HEK293 (cell line): ENCODE data around the gene MED25.

ENCODE experiments used
- BCL11A ChIP-seq: fragments of 450-650 bp; formaldehyde crosslinking; IDR thresholded peaks from 2 replicates; pipeline ENCODE4 v1.5.1; 2016; ENCODE audit warnings: low read depth, missing biosample characterization, missing genetic modification characterization
- CTCF ChIP-seq: fragments of 450-650 bp; formaldehyde crosslinking; IDR thresholded peaks from 2 replicates; pipeline ENCODE4 v1.5.1; 2016; ENCODE audit warnings: missing biosample characterization, missing genetic modification characterization
- GLIS1 ChIP-seq: fragments of 450-650 bp; formaldehyde crosslinking; IDR thresholded peaks from 2 replicates; pipeline ENCODE4 v1.5.1; 2016; ENCODE audit warnings: missing biosample characterization, missing genetic modification characterization
- MYNN ChIP-seq: fragments of 450-650 bp; formaldehyde crosslinking; IDR thresholded peaks from 2 replicates; pipeline ENCODE4 v1.5.1; 2016; ENCODE audit warnings: missing biosample characterization, missing genetic modification characterization, borderline replicate concordance
- PRDM2 ChIP-seq: fragments of 450-650 bp; formaldehyde crosslinking; IDR thresholded peaks from 2 replicates; pipeline ENCODE4 v1.5.1; 2016; ENCODE audit warnings: missing biosample characterization, missing genetic modification characterization, borderline replicate concordance
- ZBTB48 ChIP-seq: fragments of 450-650 bp; formaldehyde crosslinking; IDR thresholded peaks from 2 replicates; pipeline ENCODE4 v1.5.1; 2016; ENCODE audit warnings: missing biosample characterization, missing genetic modification characterization
- ZEB2 ChIP-seq: fragments of 450-650 bp; formaldehyde crosslinking; IDR thresholded peaks from 2 replicates; pipeline ENCODE4 v1.5.1; 2016; ENCODE audit warnings: missing biosample characterization, missing genetic modification characterization
- ZNF10 ChIP-seq: fragments of 450-650 bp; formaldehyde crosslinking; IDR thresholded peaks from 2 replicates; pipeline ENCODE4 v1.5.1; 2017; ENCODE audit warnings: missing biosample characterization, missing genetic modification characterization
- ZNF341 ChIP-seq: fragments of 450-650 bp; formaldehyde crosslinking; IDR thresholded peaks from 2 replicates; pipeline ENCODE4; 2016; ENCODE audit warnings: low read depth, missing biosample characterization, missing genetic modification characterization
- ZNF510 ChIP-seq: fragments of 450-650 bp; formaldehyde crosslinking; IDR thresholded peaks from 2 replicates; pipeline ENCODE4 v1.5.1; 2018; ENCODE audit warnings: mild to moderate bottlenecking, missing genetic modification characterization, missing biosample characterization; ENCODE audit not compliant: insufficient replicate concordance
- ZNF639 ChIP-seq: fragments of 450-650 bp; formaldehyde crosslinking; IDR thresholded peaks from 2 replicates; pipeline ENCODE4 v1.5.1; 2016; ENCODE audit warnings: missing biosample characterization, missing genetic modification characterization
- ZNF664 ChIP-seq: fragments of 450-650 bp; formaldehyde crosslinking; IDR thresholded peaks from 2 replicates; pipeline ENCODE4 v1.5.1; 2016; ENCODE audit warnings: missing biosample characterization, missing genetic modification characterization
- ZNF830 ChIP-seq: fragments of 450-650 bp; IDR thresholded peaks from 2 replicates; pipeline ENCODE4 v1.5.0; 2018; ENCODE audit warnings: missing biosample characterization, missing genetic modification characterization, low read depth, mild to moderate bottlenecking, moderate library complexity
- TF ChIP-seq, protein P1 (sequence below): fragments of 450-650 bp; formaldehyde crosslinking; IDR thresholded peaks from 2 replicates; pipeline ENCODE4 v1.5.1; 2016; ENCODE audit warnings: missing biosample characterization, missing genetic modification characterization
- TF ChIP-seq, protein P2 (sequence below): fragments of 450-650 bp; formaldehyde crosslinking; IDR thresholded peaks from 2 replicates; pipeline ENCODE4 v1.5.1; 2016; ENCODE audit warnings: missing biosample characterization, missing genetic modification characterization
- TF ChIP-seq, protein P3 (sequence below): fragments of 450-650 bp; formaldehyde crosslinking; IDR thresholded peaks from 2 replicates; pipeline ENCODE4 v1.5.1; 2017; ENCODE audit warnings: missing biosample characterization, missing genetic modification characterization
- TF ChIP-seq, protein P4 (sequence below): fragments of 450-650 bp; formaldehyde crosslinking; IDR thresholded peaks from 2 replicates; pipeline ENCODE4 v1.5.1; 2017; ENCODE audit warnings: missing biosample characterization, missing genetic modification characterization
- TF ChIP-seq, protein P5 (sequence below): fragments of 450-650 bp; formaldehyde crosslinking; IDR thresholded peaks from 2 replicates; pipeline ENCODE4 v1.5.1; 2016; ENCODE audit warnings: missing biosample characterization, missing genetic modification characterization

The MED25 gene

GRCh38 chr19:49866933-49867782, 49.1 kb downstream of the MED25 start, which contains the start of gene PNKP (continued):
- no peak for TF ChIP-seq PRDM2 (tag by site-specific recombination)
- peak; percentile 91 for TF ChIP-seq GLIS1 (tag by site-specific recombination)
- TF ChIP-seq, protein P1, sequence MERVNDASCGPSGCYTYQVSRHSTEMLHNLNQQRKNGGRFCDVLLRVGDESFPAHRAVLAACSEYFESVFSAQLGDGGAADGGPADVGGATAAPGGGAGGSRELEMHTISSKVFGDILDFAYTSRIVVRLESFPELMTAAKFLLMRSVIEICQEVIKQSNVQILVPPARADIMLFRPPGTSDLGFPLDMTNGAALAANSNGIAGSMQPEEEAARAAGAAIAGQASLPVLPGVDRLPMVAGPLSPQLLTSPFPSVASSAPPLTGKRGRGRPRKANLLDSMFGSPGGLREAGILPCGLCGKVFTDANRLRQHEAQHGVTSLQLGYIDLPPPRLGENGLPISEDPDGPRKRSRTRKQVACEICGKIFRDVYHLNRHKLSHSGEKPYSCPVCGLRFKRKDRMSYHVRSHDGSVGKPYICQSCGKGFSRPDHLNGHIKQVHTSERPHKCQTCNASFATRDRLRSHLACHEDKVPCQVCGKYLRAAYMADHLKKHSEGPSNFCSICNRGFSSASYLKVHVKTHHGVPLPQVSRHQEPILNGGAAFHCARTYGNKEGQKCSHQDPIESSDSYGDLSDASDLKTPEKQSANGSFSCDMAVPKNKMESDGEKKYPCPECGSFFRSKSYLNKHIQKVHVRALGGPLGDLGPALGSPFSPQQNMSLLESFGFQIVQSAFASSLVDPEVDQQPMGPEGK (tag by site-specific recombination), result peak; percentile 95
- peak; percentile 87 for TF ChIP-seq ZEB2
- TF ChIP-seq ZNF639 (tag by site-specific recombination), result no peak
- TF ChIP-seq MYNN (tag by site-specific recombination), result no peak
- TF ChIP-seq, protein P2, sequence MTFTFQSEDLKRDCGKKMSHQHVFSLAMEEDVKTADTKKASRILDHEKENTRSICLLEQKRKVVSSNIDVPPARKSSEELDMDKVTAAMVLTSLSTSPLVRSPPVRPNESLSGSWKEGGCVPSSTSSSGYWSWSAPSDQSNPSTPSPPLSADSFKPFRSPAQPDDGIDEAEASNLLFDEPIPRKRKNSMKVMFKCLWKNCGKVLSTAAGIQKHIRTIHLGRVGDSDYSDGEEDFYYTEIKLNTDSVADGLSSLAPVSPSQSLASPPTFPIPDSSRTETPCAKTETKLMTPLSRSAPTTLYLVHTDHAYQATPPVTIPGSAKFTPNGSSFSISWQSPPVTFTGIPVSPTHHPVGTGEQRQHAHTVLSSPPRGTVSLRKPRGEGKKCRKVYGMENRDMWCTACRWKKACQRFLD, result peak; percentile 78
- no peak for TF ChIP-seq BCL11A
- TF ChIP-seq CTCF (tag by site-specific recombination), result peak; percentile 49; the same call in 1 of the 2 replicates
- TF ChIP-seq, protein P3, sequence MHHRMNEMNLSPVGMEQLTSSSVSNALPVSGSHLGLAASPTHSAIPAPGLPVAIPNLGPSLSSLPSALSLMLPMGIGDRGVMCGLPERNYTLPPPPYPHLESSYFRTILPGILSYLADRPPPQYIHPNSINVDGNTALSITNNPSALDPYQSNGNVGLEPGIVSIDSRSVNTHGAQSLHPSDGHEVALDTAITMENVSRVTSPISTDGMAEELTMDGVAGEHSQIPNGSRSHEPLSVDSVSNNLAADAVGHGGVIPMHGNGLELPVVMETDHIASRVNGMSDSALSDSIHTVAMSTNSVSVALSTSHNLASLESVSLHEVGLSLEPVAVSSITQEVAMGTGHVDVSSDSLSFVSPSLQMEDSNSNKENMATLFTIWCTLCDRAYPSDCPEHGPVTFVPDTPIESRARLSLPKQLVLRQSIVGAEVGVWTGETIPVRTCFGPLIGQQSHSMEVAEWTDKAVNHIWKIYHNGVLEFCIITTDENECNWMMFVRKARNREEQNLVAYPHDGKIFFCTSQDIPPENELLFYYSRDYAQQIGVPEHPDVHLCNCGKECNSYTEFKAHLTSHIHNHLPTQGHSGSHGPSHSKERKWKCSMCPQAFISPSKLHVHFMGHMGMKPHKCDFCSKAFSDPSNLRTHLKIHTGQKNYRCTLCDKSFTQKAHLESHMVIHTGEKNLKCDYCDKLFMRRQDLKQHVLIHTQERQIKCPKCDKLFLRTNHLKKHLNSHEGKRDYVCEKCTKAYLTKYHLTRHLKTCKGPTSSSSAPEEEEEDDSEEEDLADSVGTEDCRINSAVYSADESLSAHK (tag by site-specific recombination), result no peak
- TF ChIP-seq ZNF664 (tag by site-specific recombination), result no peak
- TF ChIP-seq ZNF341, result no peak; the same call in 1 of the 2 replicates
- no peak for TF ChIP-seq ZBTB48 (tag by site-specific recombination)
- TF ChIP-seq, protein P4, sequence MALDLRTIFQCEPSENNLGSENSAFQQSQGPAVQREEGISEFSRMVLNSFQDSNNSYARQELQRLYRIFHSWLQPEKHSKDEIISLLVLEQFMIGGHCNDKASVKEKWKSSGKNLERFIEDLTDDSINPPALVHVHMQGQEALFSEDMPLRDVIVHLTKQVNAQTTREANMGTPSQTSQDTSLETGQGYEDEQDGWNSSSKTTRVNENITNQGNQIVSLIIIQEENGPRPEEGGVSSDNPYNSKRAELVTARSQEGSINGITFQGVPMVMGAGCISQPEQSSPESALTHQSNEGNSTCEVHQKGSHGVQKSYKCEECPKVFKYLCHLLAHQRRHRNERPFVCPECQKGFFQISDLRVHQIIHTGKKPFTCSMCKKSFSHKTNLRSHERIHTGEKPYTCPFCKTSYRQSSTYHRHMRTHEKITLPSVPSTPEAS (tag by site-specific recombination), result no peak
- TF ChIP-seq ZNF510 (tag by site-specific recombination), result no peak
- TF ChIP-seq, protein P5, sequence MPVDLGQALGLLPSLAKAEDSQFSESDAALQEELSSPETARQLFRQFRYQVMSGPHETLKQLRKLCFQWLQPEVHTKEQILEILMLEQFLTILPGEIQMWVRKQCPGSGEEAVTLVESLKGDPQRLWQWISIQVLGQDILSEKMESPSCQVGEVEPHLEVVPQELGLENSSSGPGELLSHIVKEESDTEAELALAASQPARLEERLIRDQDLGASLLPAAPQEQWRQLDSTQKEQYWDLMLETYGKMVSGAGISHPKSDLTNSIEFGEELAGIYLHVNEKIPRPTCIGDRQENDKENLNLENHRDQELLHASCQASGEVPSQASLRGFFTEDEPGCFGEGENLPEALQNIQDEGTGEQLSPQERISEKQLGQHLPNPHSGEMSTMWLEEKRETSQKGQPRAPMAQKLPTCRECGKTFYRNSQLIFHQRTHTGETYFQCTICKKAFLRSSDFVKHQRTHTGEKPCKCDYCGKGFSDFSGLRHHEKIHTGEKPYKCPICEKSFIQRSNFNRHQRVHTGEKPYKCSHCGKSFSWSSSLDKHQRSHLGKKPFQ (tag by site-specific recombination), result no peak
- TF ChIP-seq ZNF10 (tag by site-specific recombination), result no peak
- no peak for TF ChIP-seq ZNF830 (tag by site-specific recombination)
